GM18507 (cell line): ENCODE measurements around the gene EIF2D.
"Not testable (repeated sequence)": the region's sequence is repeated elsewhere in the genome, so short reads cannot be mapped to it uniquely, and the experiment has no call there.

ENCODE experiments used
- DNase-seq: peaks from one replicate; pipeline ENCODE4 v3.0.0; 2011; ENCODE audit warnings: low read depth; ENCODE audit not compliant: insufficient read length; ENCODE audit errors: extremely low spot score
- FAIRE-seq: peaks from 2 replicates; lab custom pipeline; 2011; peaks lifted over from hg19 to GRCh38; lab: Jason Lieb, UNC

The EIF2D gene, protein sequence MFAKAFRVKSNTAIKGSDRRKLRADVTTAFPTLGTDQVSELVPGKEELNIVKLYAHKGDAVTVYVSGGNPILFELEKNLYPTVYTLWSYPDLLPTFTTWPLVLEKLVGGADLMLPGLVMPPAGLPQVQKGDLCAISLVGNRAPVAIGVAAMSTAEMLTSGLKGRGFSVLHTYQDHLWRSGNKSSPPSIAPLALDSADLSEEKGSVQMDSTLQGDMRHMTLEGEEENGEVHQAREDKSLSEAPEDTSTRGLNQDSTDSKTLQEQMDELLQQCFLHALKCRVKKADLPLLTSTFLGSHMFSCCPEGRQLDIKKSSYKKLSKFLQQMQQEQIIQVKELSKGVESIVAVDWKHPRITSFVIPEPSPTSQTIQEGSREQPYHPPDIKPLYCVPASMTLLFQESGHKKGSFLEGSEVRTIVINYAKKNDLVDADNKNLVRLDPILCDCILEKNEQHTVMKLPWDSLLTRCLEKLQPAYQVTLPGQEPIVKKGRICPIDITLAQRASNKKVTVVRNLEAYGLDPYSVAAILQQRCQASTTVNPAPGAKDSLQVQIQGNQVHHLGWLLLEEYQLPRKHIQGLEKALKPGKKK

DNA sequence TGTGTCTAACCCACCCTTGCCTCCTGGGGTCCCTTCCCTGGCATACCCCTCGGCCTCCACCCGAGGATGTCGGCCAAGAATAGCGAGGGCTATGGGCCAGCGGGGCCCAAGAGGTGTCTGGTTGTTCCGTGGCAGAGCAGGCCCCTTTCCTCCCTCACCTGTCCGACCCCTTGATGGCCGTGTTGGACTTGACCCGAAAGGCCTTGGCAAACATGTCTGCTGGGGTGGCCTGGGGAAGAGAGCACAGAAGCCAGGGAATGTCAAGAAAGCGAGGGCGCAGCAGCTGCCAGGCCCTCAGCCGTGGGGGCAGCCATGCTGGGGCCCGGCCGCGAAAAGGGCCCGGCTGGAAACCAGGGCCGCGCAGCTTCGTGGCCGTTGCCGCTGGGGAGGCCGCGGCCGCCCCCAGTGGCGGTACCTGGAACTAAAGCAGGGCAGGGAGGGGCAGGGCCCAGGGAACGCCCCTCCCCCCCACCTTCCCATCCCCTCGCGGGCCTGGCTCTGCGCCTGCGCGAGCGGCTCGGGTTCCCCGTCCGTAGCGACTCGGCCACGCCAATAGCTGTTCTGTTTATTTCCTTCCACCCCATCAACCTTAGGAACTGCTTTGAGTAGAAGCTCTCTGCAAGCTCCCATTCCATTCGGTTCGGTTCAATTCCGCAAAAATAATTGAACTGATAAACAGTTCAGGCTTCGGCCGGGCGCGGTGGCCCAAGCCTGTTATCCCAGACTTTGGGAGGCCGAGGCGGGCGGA lies at the start of gene EIF2D:
TSS of gene EIF2D (minus strand) at position 337 of the 748 bp plus-strand sequence. CDS start at position 214, 123 bp downstream.
- FAIRE-seq: peak; percentile 86
- peak; percentile 99 for DNase-seq

- FAIRE-seq: no peak
- no peak for DNase-seq
These were observed 49.0 kb upstream of the EIF2D start for GRCh38 chr1:206661161-206661820.

GRCh38 chr1:206660136-206660535 lies 47.9 kb upstream of the EIF2D start:
- DNase-seq (no peak), FAIRE-seq (no peak)

GRCh38 chr1:206658981-206659273 lies 46.7 kb upstream of the EIF2D start:
- no peak for FAIRE-seq
- no peak for DNase-seq

DNA sequence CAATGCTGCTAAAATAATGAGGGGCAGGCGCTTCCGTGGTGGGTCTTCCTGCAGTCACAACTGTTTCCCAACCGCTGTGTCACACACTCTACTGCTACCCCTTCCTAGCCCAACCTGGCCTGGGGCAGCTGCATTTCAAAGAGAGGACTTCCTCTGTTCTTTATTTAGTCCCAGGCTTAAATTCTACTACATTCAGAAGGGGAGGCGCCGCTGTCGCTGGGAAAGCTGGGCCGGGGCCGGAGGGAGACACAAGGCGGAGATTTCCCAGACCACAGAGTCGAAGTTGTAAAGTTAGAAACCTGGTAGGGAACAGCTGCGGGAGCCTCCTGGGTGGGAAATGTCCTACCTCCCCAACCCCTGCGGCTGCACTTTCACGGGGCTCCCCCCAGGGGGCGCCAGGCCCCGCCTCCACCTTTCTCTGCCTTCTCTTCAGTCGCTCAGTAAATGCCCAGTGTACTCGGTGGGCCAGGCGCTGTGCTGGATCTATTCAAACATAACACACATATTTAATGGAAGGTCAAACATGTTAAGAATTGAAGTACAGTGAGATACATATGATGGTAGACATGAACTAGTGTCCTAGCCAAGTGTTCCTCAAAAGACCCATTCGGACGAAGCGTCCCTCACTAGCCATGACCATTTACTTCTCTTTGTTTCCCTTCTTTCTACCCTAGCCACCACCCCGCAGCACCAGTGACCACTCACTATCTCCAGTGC lies 46.2 kb upstream of the EIF2D start:
- peak; percentile 60 for DNase-seq
- no peak for FAIRE-seq

DNA sequence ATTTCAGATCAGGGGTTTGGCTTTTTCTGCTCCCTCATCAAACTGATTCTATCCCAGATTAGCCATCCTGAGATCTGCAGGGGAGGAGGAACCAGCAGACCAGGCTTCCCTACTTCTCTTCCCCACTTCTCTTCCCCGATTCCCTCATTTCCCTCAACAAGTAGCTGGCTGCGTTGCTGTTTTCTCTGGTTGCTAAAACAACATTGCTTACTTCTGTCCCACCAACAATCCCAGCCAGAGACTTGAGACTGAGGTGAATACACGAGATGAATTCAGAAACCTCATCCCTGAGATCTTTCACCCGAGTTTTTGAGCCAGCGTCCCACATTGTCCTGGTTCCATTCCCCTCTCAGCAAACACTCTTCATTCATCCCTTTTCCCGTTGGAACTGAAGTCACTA lies 45.5 kb upstream of the EIF2D start:
- FAIRE-seq (no peak), DNase-seq (no peak)

- FAIRE-seq: no peak
These were observed 44.7 kb upstream of the EIF2D start for GRCh38 chr1:206656936-206657335.

DNA sequence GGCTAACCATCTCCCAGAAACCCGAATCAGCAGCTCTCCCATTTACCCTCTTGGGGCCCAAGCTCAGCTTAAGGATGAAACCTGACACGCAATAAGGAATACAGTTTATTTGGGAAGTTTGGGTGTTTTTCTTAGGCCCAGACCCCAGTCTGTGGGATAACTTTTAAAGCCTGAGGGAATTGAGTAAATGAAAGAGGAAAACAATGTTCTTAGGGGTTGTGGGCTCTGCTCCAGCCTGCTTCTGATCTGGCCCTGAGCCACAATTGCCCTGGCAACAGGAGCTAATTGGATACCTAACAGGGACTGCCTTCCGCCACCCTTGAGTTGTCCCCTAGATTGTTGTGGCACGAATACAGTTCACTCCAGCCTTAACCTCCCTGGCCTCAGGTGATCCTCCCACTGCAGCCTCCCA lies 43.2 kb upstream of the EIF2D start:
- no peak for FAIRE-seq
- DNase-seq: no peak

More at GRCh38 chr1:206656936-206657335, 44.7 kb upstream of the EIF2D start:
- DNase-seq: no peak

DNA sequence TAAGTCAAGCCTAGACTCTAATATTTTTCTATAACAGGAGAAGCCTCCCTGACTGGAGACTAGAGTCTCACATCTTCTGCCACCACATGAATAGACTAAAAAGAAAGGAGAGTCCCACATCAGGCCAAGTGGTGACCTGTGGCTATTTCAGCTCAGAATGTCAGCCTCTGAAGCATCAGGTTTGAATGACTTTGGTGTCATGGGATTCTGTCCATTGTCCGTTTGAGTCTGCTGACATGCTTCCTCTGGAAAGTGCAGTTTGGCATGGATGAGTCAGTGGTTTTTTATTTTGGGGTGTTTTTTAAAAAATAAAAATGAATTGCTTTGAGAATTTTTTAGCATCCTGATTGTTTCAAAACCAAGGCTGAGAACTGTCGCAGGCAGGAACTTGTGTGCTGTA lies 42.6 kb upstream of the EIF2D start:
- DNase-seq (no peak), FAIRE-seq (no peak)

- DNase-seq (no peak), FAIRE-seq (no peak)
These were observed 41.6 kb upstream of the EIF2D start for GRCh38 chr1:206653715-206654459.

- FAIRE-seq (no peak), DNase-seq (no peak)
These were observed 40.0 kb upstream of the EIF2D start for GRCh38 chr1:206651958-206652890.

DNA sequence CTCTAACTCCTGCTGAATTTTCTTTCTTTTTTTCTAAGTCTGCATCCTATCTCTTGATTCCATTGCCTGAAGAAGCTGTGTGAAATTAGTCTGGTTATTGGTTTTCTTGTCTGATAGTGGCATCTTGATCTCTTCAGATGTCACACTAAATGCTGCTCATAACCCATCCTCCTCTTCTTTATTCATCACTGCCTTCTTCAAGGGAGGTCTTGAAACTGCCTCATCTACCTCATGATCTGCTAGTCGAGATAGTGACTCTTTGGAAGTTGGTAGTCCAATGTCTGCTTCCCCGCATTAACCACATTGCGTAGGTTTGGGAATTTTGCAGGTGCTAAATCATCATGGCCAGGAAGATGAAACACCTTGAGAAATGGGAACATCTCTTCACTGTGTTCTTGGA lies 38.7 kb upstream of the EIF2D start:
- FAIRE-seq (no peak), DNase-seq (no peak)

DNA sequence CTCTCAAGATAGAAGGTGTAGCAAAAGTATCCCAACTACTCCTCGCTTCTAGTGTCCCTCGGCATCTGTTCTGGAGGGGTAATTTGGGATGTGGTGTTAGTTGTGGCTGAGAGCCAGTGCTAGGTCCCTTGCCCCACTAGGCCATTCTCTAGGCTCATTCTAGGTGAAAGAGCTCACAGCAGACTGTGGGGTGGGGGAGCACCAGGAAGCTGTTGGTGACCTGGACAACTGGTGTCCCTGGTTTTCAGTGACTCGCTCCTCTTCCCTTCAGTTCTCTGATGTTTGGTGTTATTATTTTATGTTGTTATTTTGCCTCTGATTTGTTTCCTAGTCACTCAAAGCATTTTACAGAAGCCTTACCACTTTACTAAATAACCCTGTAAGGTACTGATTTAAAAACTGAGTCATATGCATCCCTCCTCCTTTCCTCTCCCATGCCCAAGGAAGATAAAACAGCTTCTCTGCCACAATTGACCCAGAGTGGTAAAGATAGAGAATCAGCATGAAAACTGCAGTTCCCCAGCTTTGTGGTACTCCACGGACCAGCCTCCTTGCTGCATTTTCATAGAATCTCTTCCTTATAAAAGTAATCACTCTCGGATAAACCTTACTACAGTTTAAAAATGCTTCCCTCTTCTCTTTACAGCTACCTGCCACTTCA lies 37.1 kb upstream of the EIF2D start:
- DNase-seq (no peak), FAIRE-seq (no peak)

GRCh38 chr1:206647224-206647623 lies 35.0 kb upstream of the EIF2D start:
- no peak for DNase-seq
- no peak for FAIRE-seq

DNA sequence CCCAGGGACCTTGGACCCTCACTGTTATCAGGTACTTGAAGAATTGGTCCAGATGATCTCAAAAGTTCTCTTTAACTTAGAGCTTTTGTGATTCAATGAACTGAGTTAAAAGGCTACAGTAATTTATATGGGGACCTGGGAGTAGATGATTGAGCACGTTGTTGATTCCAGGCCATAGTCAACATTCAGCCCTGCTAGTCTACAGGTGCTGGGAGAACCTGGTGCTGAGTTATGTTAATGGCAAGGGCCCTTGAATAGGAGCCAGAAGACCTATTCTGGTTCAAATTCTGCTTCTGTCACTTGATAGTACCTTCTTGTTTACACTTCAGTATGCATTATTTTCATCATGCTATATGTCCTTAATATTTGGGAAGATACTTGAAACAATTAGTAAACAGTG lies 34.2 kb upstream of the EIF2D start:
- FAIRE-seq (no peak), DNase-seq (no peak)

- no peak for FAIRE-seq
- DNase-seq: no peak
These were observed 30.9 kb upstream of the EIF2D start for GRCh38 chr1:206643118-206643698.

DNA sequence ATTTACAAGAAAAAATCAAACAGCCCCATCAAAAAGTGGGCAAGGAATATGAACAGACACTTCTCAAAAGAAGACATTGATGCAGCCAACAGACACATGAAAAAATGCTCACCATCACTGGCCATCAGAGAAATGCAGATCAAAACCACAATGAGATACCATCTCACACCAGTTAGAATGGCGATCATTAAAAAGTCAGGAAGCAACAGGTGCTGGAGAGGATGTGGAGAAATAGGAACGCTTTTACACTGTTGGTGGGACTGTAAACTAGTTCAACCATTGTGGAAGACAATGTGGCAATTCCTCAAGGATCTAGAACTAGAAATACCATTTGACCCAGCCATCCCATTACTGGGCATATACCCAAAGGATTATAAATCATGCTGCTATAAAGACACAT lies 29.8 kb upstream of the EIF2D start:
- DNase-seq: not testable (repeated sequence)

More for the DNA sequence above, 29.8 kb upstream of the EIF2D start:
- not testable (repeated sequence) for FAIRE-seq
